H1 (cell line): ENCODE measurements around the gene SULT2B1. TPM values are rescaled to one million over a fixed set of nuclear protein-coding genes. Genes with fewer than 3 reads are reported as not detected.

ENCODE experiments used
- CTCF ChIA-PET: fragments of 300-600 bp; sonication (Branson Sonifier 250); formaldehyde crosslinking; loops from one replicate; lab custom pipeline; 2021; ENCODE audit not compliant: partially characterized antibody; lab: Charles Lee
- POLR2A ChIA-PET: fragments of 300-600 bp; sonication (Branson Sonifier 250); formaldehyde crosslinking; loops from one replicate; lab custom pipeline; 2021; ENCODE audit warnings: inconsistent platforms; ENCODE audit not compliant: partially characterized antibody; lab: Charles Lee
- DNase-seq, 2 experiments: peaks; one replicate each; pipeline versions ENCODE4 v3.0.0 to v3.0.0-alpha.2; 2010 to 2022; ENCODE audit warnings: low spot score in 2 of 2, low read depth in 1 of 2, mixed read lengths in 1 of 2
- FAIRE-seq: peaks from 2 replicates; lab custom pipeline; 2011; peaks lifted over from hg19 to GRCh38; lab: Jason Lieb, UNC
- H2AFZ ChIP-seq: 2 replicates; pipeline ENCODE4 v1.8.1; 2012; ENCODE audit warnings: low read length, inconsistent platforms
- H2AK5ac ChIP-seq: 2 replicates; pipeline ENCODE4 v1.6.1; 2013; ENCODE audit warnings: low read depth, low read length
- H2BK120ac ChIP-seq: replicated peaks from 2 replicates; pipeline ENCODE3; 2013; ENCODE audit warnings: low read depth, low read length, inconsistent platforms
- H2BK12ac ChIP-seq: 2 replicates; pipeline ENCODE4 v1.6.1; 2013; ENCODE audit warnings: low read depth, low read length
- H2BK15ac ChIP-seq: 2 replicates; pipeline ENCODE4 v1.6.1; 2013; ENCODE audit warnings: low read length
- H2BK20ac ChIP-seq: 2 replicates; pipeline ENCODE4 v1.6.1; 2013; ENCODE audit warnings: low read length
- H2BK5ac ChIP-seq: 2 replicates; pipeline ENCODE4 v1.6.1; 2013; ENCODE audit warnings: low read depth, low read length
- H3K14ac ChIP-seq: 2 replicates; pipeline ENCODE4 v1.6.1; 2013; ENCODE audit warnings: inconsistent platforms; ENCODE audit not compliant: insufficient read length
- H3K18ac ChIP-seq: 2 replicates; pipeline ENCODE4 v1.6.1; 2013; ENCODE audit warnings: low read length; ENCODE audit errors: extremely low read depth
- H3K23ac ChIP-seq: 2 replicates; pipeline ENCODE4 v1.6.1; 2013; ENCODE audit warnings: inconsistent platforms; ENCODE audit not compliant: insufficient read length
- H3K23me2 ChIP-seq: 2 replicates; pipeline ENCODE4 v1.6.1; 2013; ENCODE audit warnings: low read depth, low read length
- H3K27ac ChIP-seq: 2 replicates; pipeline ENCODE4 v1.6.1; 2011; ENCODE audit warnings: low read depth, low read length, inconsistent platforms
- H3K27me3 ChIP-seq, 4 experiments: replicated peaks in 1 of 4; 1 replicate in 1 of 4; 2 replicates in 3 of 4; pipeline versions ENCODE4 v1.6.1 to v1.8.1; 2011 to 2013; ENCODE audit warnings: low read length in 3 of 4, mild to moderate bottlenecking in 3 of 4, inconsistent platforms in 2 of 4, mixed read lengths in 2 of 4, moderate library complexity in 1 of 4; ENCODE audit not compliant: control insufficient read depth in 3 of 4, insufficient read depth in 3 of 4; ENCODE audit errors: extremely low read depth in 1 of 4
- H3K36me3 ChIP-seq, 4 experiments: 2 replicates each; pipeline versions ENCODE4 v1.6.1 to v1.8.1; 2011 to 2013; ENCODE audit warnings: mild to moderate bottlenecking in 4 of 4, low read length in 3 of 4, moderate library complexity in 2 of 4, control low read depth in 1 of 4, inconsistent platforms in 1 of 4; ENCODE audit not compliant: insufficient read depth in 4 of 4, control insufficient read depth in 2 of 4
- H3K4ac ChIP-seq: replicated peaks from 2 replicates; pipeline ENCODE3; 2013; ENCODE audit warnings: low read length, low read depth, mixed read lengths, inconsistent platforms; ENCODE audit not compliant: insufficient read length
- H3K4me1 ChIP-seq, 4 experiments: replicated peaks in 1 of 4; 1 replicate in 1 of 4; 2 replicates in 3 of 4; pipeline versions ENCODE4 v1.6.1 to v1.8.1; 2011 to 2013; ENCODE audit warnings: low read length in 3 of 4, inconsistent platforms in 2 of 4, mixed read lengths in 1 of 4; ENCODE audit not compliant: insufficient read depth in 4 of 4, control insufficient read depth in 3 of 4
- H3K4me2 ChIP-seq, 2 experiments: 2 replicates each; pipeline versions ENCODE4 v1.6.1 to v1.8.1; 2011 to 2013; ENCODE audit warnings: low read depth in 2 of 2, low read length in 2 of 2, control low read depth in 1 of 2, inconsistent platforms in 1 of 2, mild to moderate bottlenecking in 1 of 2; ENCODE audit not compliant: insufficient read depth in 1 of 2
- H3K4me3 ChIP-seq, 4 experiments: fragments of 200-600, 300-600 bp in 1 of 4; sonication (generic), shearing (Covaris generic), sonication (Bioruptor Twin) in 1 of 4; 2 replicates each; pipeline versions ENCODE4 v1.5.1 to v1.8.1; 2011 to 2016; ENCODE audit warnings: low read length in 4 of 4, low read depth in 3 of 4, control low read depth in 2 of 4, inconsistent platforms in 2 of 4, mild to moderate bottlenecking in 2 of 4, mixed read lengths in 1 of 4, moderate library complexity in 1 of 4; ENCODE audit not compliant: insufficient read depth in 2 of 4; ENCODE audit errors: extremely low read depth in 1 of 4
- H3K56ac ChIP-seq: replicated peaks from 2 replicates; pipeline ENCODE3; 2013; ENCODE audit warnings: low read depth, mild to moderate bottlenecking, mixed read lengths, low read length, inconsistent platforms; ENCODE audit not compliant: insufficient read length
- H3K79me1 ChIP-seq: 2 replicates; pipeline ENCODE4 v1.6.1; 2013; ENCODE audit warnings: low read depth, low read length, control low read depth
- H3K79me2 ChIP-seq, 2 experiments: 2 replicates each; pipeline versions ENCODE4 v1.6.1 to v1.8.1; 2012 to 2013; ENCODE audit warnings: low read length in 2 of 2, mild to moderate bottlenecking in 2 of 2, inconsistent platforms in 1 of 2; ENCODE audit not compliant: insufficient read depth in 2 of 2, control insufficient read depth in 1 of 2
- H3K9ac ChIP-seq, 4 experiments: replicated peaks in 1 of 4; 1 replicate in 1 of 4; 2 replicates in 3 of 4; pipeline versions ENCODE4 v1.6.1 to v1.8.1; 2011 to 2013; ENCODE audit warnings: low read depth in 3 of 4, low read length in 3 of 4, control low read depth in 2 of 4, mild to moderate bottlenecking in 2 of 4, moderate library complexity in 2 of 4, inconsistent platforms in 1 of 4; ENCODE audit errors: extremely low read depth in 1 of 4
- H3K9me3 ChIP-seq, 2 experiments: 2 replicates each; pipeline versions ENCODE4 v1.6.1 to v1.8.1; 2012 to 2013; ENCODE audit warnings: mild to moderate bottlenecking in 2 of 2, moderate library complexity in 2 of 2, control low read depth in 1 of 2, inconsistent platforms in 1 of 2, low read depth in 1 of 2, low read length in 1 of 2, mixed read lengths in 1 of 2; ENCODE audit not compliant: insufficient read depth in 2 of 2
- H4K20me1 ChIP-seq, 2 experiments: replicated peaks in 1 of 2; 2 replicates each; pipeline versions ENCODE3 to v1.8.1; 2011 to 2013; ENCODE audit warnings: inconsistent platforms in 2 of 2, low read length in 2 of 2, mild to moderate bottlenecking in 1 of 2; ENCODE audit not compliant: insufficient read depth in 2 of 2, control insufficient read depth in 1 of 2
- H4K5ac ChIP-seq: 2 replicates; pipeline ENCODE4 v1.6.1; 2013; ENCODE audit warnings: low read length, low read depth, mixed read lengths, inconsistent platforms; ENCODE audit not compliant: insufficient read length
- H4K8ac ChIP-seq: 2 replicates; pipeline ENCODE4 v1.8.0; 2013; ENCODE audit warnings: mild to moderate bottlenecking, moderate library complexity, low read length, inconsistent platforms; ENCODE audit not compliant: insufficient read depth; ENCODE audit errors: extremely low read depth
- H4K91ac ChIP-seq: replicated peaks from 2 replicates; pipeline ENCODE3; 2013; ENCODE audit warnings: low read length, mixed read lengths, inconsistent platforms; ENCODE audit not compliant: insufficient read length
- BRCA1 ChIP-seq: IDR thresholded peaks from 2 replicates; pipeline ENCODE4 v1.6.1; 2012; ENCODE audit warnings: low read depth, low read length, improper control_type of control experiment
- JUND ChIP-seq: IDR thresholded peaks from 2 replicates; pipeline ENCODE4 v1.6.1; 2011; ENCODE audit warnings: mild to moderate bottlenecking, improper control_type of control experiment, low read length
- KDM1A ChIP-seq: fragments of 200-600, 300-600 bp; sonication (generic); IDR thresholded peaks from 2 replicates; pipeline ENCODE4 v1.7.1; 2016; ENCODE audit warnings: mild to moderate bottlenecking, low read length, borderline replicate concordance
- KDM5A ChIP-seq: fragments of 200-600 bp; IDR thresholded peaks from 2 replicates; pipeline ENCODE4 v1.7.1; 2012; ENCODE audit warnings: mild to moderate bottlenecking, low read length, inconsistent platforms, mixed read lengths
- POU5F1 ChIP-seq: IDR thresholded peaks from 2 replicates; pipeline ENCODE4 v1.6.1; 2011; ENCODE audit warnings: low read depth, mild to moderate bottlenecking, low read length, moderate library complexity
- SAP30 ChIP-seq: fragments of 300-600 bp; sonication (generic); IDR thresholded peaks from 2 replicates; pipeline ENCODE4 v1.7.1; 2012; ENCODE audit warnings: low read length, moderate library complexity, mild to moderate bottlenecking, inconsistent platforms; ENCODE audit not compliant: insufficient read depth, insufficient replicate concordance
- SIX5 ChIP-seq: IDR thresholded peaks from 2 replicates; pipeline ENCODE4 v1.6.1; 2011; ENCODE audit warnings: mild to moderate bottlenecking, low read depth, low read length
- SRF ChIP-seq: IDR thresholded peaks from 2 replicates; pipeline ENCODE4 v1.6.1; 2011; ENCODE audit warnings: mild to moderate bottlenecking, low read depth, low read length, moderate library complexity
- TAF7 ChIP-seq: optimal IDR thresholded peaks from 2 replicates; pipeline ENCODE3; 2011; ENCODE audit warnings: low read depth, mild to moderate bottlenecking, inconsistent platforms, low read length, moderate library complexity, borderline replicate concordance
- TBP ChIP-seq: IDR thresholded peaks from 2 replicates; pipeline ENCODE4 v1.6.1; 2011; ENCODE audit warnings: low read depth, low read length, improper control_type of control experiment
- WGBS, 2 experiments: shearing (Covaris generic) in 1 of 2; methylation state at CpG; one replicate each; pipeline versions ENCODE4 v1.1.6 to v1.1.7; 2013 to 2015; ENCODE audit warnings: low lambda C conversion rate in 2 of 2, mixed read lengths in 2 of 2, inconsistent platforms in 1 of 2, low coverage in 1 of 2, missing lambda C conversion rate in 1 of 2; ENCODE audit not compliant: insufficient replicate concordance in 2 of 2, insufficient coverage in 1 of 2, insufficient read length in 1 of 2; ENCODE audit errors: extremely low coverage in 1 of 2, missing lambda C conversion rate in 1 of 2; 5-methylcytosine and 5-hydroxymethylcytosine counted together
- polyA plus RNA-seq, 7 experiments: library from polyadenylated mRNA; depleted of rRNA in 3 of 7; stranded (reverse) in 5 of 7; unstranded in 2 of 7; fragments of >200 nt in 5 of 7; fragments of 200-250 nt in 2 of 7; gene quantifications; 1 replicate in 5 of 7; 2 replicates in 1 of 7; 4 replicates in 1 of 7; pipeline versions ENCODE4 v1.2.1 to v1.2.3, GENCODE V29; 2011 to 2013; ENCODE audit warnings: missing spikeins in 2 of 7, mixed read lengths in 2 of 7
- total RNA-seq: library from RNA; stranded (reverse); fragmentation: NEBNext Ultra II Directional; extraction: Animal tissue kit (Norgen Biotek cat#: 25700); gene quantifications from 2 replicates; pipeline ENCODE4 v1.2.1, GENCODE V29; 2021
- TF ChIP-seq, protein P1 (sequence below), 3 experiments: IDR thresholded peaks; 1 replicate in 2 of 3; 2 replicates in 1 of 3; pipeline versions ENCODE4 v1.5.1 to v1.6.1; 2011; ENCODE audit warnings: low read length in 3 of 3, mild to moderate bottlenecking in 3 of 3, inconsistent platforms in 2 of 3, low read depth in 1 of 3, moderate library complexity in 1 of 3; ENCODE audit not compliant: insufficient read depth in 1 of 3; ENCODE audit errors: control extremely low read depth in 1 of 3

SULT2B1 gene
- total and polyA plus RNA-seq, 2 of the 8 experiments (the other 6 are each of a cell fraction or from before 2014, with no cell fraction given), result 1.5 to 2.6 TPM

DNA sequence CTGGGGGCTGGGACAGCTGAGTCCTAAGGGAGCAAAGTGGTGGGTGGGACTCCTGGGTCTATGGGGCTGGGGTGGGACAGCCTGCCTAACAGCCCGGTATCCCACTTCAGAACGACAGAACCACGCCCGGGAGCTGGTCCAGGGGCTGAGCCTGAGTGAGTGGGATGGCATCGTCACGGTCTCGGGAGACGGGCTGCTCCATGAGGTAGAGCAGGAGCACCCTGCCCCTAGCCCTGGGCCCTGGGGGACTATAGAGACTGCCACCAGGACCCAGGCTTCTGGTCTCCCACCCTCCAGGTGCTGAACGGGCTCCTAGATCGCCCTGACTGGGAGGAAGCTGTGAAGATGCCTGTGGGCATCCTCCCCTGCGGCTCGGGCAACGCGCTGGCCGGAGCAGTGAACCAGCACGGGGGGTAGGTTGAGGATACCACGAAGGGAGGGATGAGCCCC is 75.9 kb downstream of the SULT2B1 start:
- Histone ChIP-seq H3K36me3 (peaks cover 0 to 11% (median 1%) of the 10 kb centered on the region in 4 experiments; a peak in 1 of 8 replicates), H3K9ac (no peak overlapping the region), H2BK120ac (no peak overlapping the region), H2BK5ac (no peak overlapping the region), H3K79me2 (peaks cover 0 to 13% of the 10 kb centered on the region in 2 experiments; a peak in 3 of 4 replicates), H3K56ac (no peak overlapping the region), H3K18ac (no peak overlapping the region; the same call in 1 of the 2 replicates), H3K23me2 (peaks cover 22% of the 10 kb centered on the region), H3K14ac (no peak overlapping the region), H4K5ac (no peak overlapping the region), H3K4me2 (no peak overlapping the region), H3K9me3 (no peaks in the 10 kb centered on the region), H2BK20ac (no peak overlapping the region), H3K27me3 (no peaks in the 10 kb centered on the region), H3K4me1 (peaks cover 0 to 27% (median 18%) of the 10 kb centered on the region in 4 experiments; a peak in 6 of 7 replicates), H3K23ac (no peak overlapping the region), H3K4ac (no peak overlapping the region), H2AFZ (no peak overlapping the region), H2AK5ac (no peak overlapping the region), H3K79me1 (no peaks in the 10 kb centered on the region), H2BK15ac (no peak overlapping the region), H4K8ac (no peak overlapping the region), H3K4me3 (no peak overlapping the region), H3K27ac (no peak overlapping the region), H4K20me1 (peaks cover 2 to 11% of the 10 kb centered on the region in 2 experiments), H4K91ac (no peak overlapping the region), H2BK12ac (no peak overlapping the region)
- WGBS, 2 experiments, result 90% methylated on average over 17 of the region's 17 CpGs; no CpG with 5 or more reads in 1 of the 2 experiments
- FAIRE-seq, result no peak
- ChIA-PET POLR2A (interaction anchor here (1.0 to 30.9 kb wide), 5 partner anchors 9 to 138 kb away, joined by 3 to 788 read pairs (median 3); partner anchors contain the start of genes CA11, DBP, FAM83E and RPL18), CTCF (interaction anchor here (0.8 kb wide), 1 partner anchor 11 kb away, joined by 5 read pairs; no protein-coding TSS in a partner anchor)
- no peak for DNase-seq
- no peak for TF ChIP-seq SRF
- no peak for TF ChIP-seq POU5F1
- no peak for TF ChIP-seq KDM1A
- TF ChIP-seq TAF7, result no peak
- no peak for TF ChIP-seq BRCA1
- TF ChIP-seq JUND, result no peak
- TF ChIP-seq, protein P1, sequence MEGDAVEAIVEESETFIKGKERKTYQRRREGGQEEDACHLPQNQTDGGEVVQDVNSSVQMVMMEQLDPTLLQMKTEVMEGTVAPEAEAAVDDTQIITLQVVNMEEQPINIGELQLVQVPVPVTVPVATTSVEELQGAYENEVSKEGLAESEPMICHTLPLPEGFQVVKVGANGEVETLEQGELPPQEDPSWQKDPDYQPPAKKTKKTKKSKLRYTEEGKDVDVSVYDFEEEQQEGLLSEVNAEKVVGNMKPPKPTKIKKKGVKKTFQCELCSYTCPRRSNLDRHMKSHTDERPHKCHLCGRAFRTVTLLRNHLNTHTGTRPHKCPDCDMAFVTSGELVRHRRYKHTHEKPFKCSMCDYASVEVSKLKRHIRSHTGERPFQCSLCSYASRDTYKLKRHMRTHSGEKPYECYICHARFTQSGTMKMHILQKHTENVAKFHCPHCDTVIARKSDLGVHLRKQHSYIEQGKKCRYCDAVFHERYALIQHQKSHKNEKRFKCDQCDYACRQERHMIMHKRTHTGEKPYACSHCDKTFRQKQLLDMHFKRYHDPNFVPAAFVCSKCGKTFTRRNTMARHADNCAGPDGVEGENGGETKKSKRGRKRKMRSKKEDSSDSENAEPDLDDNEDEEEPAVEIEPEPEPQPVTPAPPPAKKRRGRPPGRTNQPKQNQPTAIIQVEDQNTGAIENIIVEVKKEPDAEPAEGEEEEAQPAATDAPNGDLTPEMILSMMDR (IDR thresholded peaks at IDR 0.05; ENCODE audit: control extremely low read depth in 1 of 3, insufficient read depth in 1 of 3, low read depth in 1 of 3, low read length in 3 of 3), result no peak
- no peak for TF ChIP-seq TBP
- TF ChIP-seq SIX5, result no peak
- TF ChIP-seq KDM5A, result no peak
- no peak for TF ChIP-seq SAP30
